Superior temporal gyrus (tissue), 1 donor: Measurements from ENCODE around the gene MYH7.

Experiments used
- DNase-seq: peaks from one replicate; pipeline ENCODE4 v3.0.0-alpha.2; 2016; ENCODE audit errors: extremely low spot score

MYH7 gene

GRCh38 chr14:23447361-23448350, 12.2 kb upstream of the MYH7 start:
- DNase-seq = no peak

DNA sequence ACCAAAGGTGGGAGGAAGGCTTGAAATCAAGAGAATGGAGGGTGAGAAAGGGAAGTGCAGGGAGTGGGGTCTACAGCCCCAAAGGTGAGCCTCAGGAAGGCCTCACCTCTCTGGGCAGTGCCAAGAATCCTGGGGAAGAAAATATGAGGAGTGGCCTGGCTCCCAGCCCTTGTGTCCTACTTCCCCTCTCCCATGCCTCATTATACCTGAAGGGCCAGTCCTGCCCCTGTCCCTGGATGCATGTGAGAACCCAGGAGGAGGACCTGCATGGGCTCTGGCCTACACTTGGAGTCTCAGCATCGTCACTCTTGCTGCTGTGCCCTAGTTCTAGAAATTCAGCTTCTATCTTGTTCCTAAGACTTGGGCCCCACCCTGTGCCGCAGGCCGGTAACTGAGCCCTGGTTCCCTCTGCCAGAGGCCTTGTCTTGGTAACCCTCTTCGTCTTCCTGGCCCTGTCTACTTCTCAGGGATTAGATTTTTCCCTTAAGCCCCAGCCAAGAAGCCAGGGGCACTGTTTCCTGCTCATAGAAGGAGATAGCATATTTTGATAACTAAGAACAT, 10.9 kb upstream of the MYH7 start:
- no peak for DNase-seq

DNA sequence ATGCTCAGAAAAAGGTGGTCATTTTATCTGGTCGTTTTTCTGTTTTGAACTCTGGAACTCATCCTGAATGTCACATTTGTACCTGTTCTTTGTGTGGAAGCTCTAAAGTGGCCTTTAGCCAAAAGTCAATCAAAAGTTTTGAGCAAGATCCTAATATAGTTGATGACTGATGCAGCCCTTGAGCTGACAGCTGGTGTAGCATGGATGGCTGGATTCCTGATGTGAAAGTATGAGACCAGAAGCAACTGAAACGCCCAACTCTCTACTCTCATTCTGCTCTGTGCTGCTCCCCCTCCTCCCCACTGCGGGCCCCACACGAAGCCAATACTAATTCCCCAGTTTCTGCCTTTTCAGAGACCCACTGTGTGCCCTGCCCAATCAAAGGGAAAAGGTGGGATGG, 10.3 kb upstream of the MYH7 start:
- no peak for DNase-seq

DNA sequence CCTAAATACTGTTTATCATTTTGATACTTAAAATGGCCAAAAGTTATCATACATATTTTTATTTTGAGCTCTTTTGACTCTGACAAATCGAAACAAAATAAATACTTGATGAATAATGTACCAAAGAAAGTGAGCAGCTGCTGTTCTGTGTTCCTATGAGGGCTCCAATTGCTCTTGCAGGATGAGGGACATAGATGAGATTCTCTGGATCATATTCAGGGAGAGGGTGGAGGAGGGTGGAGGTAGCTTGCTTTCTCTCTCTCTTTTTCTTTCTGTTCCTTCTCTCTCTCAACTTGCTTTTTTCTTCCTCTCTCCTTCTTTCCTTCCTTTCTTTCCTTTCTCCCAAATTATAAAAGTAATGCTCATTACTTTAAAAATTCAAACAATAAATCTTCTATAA, 8.9 kb upstream of the MYH7 start:
- DNase-seq = no peak

GRCh38 chr14:23443881-23444280, 8.4 kb upstream of the MYH7 start:
- DNase-seq = no peak

- no peak for DNase-seq
These were observed 8.0 kb upstream of the MYH7 start for GRCh38 chr14:23443411-23443812.

- DNase-seq = no peak
These were observed 7.4 kb upstream of the MYH7 start for GRCh38 chr14:23442721-23443356.

GRCh38 chr14:23441076-23441475, 5.6 kb upstream of the MYH7 start:
- DNase-seq = no peak

DNA sequence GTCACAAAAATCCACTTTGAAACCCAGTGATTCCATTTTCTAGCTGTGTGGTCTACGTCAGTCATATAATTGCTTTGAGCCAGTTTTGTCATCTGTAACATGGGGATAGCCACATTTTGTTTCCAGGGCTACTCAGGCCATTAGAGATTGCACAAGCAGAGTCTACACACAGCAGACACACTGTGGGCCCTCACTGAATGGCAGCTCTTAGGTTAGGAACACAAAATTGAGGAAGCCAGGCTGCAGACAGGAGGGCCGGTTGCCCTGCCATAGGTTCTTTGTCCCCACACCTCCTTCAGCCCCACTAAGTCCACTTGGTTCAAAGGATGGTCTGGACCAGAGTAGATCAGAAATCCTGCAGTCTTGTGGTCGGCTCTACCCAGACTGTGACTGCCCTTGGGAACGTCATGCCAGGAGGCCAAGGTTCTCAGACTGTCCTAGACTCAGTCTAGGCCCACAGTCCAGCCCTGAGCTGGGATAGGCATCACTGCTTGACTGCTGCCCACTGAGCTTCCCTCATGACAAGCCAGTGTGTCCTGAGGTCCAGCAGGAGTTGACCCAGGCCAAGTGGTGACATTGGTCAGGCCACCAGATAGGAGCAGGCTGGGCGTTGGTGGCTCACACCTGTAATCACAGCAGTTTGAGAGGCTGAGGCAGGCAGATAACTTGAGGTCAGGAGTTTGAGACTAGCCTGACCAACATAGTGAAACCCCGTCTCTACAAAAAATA, 3.8 kb upstream of the MYH7 start:
- DNase-seq = no peak

DNA sequence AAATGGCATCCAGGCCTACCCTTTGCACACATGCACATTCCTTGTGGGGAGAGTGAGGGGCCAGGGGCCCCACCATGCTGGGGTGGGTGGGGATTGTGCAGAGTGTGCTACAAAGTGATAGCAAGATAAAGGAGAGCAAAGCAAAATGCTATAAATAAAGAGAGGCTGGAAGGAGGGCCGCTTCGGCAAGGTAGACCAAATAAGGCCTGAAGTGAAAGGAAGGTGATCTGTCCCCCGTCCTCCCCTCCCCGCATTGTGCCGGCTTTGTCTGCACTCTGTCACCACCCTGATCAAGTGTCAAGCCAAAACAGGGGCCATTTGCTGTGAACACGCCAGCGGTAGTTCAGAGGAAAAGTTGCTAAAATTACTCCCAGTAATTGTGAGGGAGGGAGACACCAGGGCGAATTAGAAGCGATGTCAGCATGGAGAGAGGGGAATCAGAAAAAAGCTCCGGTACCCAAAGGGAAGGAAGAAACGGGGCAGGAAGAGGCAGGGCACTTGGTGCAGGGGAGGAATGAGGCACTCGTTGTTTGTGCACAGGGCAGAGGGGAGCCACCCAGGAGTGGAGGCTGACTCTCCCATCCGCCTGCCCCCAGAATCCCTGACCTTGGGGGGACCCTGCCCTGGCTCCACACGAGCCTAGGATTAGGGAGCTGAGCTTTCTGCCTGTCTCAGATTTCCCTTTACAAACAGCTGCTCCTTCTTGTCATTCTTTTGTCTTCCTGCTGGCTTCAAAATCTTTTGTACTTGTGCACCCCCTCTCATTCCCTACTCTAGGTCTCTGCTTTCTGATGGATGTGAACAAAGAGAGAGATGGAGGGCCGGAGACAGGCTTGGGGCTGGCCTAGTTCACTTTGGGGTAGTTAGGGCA, 2.9 kb upstream of the MYH7 start:
- DNase-seq = no peak

GRCh38 chr14:23437133-23438100, 2.0 kb upstream of the MYH7 start:
- no peak for DNase-seq

DNA sequence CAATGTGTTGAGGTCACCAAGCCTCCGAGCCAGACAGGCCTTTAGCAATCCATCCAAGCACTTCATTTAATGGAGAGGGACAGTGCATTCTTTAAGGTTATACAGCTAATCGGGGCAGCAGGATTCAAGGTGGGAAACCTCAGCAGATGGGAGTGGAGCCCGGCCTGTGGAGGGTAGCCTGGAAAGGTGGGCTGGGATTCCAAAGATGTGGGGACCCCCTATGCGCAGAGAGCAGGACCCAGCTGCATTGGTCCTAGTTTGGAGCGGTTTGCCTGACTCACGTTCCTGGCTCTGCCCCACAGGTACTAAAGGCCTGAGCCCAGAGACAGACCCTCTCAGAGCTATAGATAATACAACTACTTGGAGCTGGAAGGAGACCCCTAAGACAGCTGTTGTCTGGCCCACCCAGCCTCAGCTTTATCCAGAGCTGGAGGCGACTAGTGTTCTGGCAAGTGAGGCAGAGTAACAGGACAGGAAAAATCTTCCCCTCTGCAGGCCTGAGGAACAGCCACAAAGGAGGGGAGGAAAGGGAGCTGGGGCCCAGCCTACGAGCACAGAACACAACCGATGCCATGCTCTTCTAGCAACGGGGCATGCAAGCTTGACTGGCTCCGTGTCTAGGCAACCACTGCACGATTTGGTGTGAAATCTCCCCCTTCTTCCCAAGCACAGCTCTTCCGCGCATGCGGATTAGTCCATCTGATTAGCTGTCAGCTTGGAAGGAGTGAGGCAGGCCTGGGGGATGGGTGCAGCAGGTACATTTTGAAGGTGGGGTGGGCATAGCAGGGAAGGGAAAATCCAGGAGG, 1.1 kb upstream of the MYH7 start:
- peak; percentile 55 for DNase-seq

- peak; percentile 22 for DNase-seq
These were observed 805 bp downstream of the MYH7 start for GRCh38 chr14:23434488-23435222.

DNA sequence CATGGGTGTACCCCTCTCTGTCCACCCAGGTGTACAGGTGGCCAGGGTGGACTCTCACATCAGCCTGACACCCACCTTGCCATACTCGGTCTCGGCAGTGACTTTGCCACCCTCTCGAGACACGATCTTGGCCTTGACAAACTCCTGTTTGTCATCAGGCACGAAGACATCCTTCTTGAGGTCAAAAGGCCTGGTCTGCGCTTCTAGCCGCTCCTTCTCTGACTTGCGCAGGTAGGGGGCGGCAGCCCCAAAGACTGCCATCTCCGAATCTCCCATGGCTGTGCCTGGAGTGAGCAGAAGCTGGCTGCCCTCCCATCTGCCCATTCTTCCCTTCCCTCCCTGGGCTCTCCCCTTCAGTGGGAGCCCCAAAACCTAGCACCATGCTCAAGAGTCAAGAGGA, 2.0 kb downstream of the MYH7 start:
- DNase-seq = no peak

DNA sequence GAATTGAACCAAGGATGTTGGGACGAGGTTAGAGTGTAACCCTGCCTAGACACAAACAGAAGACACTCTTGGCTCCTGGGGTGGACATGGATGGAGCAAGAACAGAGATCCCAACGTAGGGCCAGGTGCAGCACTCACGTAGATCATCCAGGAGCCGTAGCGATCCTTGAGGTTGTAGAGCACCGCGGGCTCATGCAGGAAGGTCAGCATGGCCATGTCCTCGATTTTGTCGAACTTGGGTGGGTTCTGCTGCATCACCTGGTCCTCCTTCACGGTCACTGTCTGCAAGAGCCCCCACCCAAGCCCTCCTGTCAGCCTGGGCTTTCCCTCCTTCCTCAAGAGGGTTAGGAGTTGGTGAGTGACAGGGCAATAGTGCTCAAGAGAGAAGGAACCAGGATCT, 2.5 kb downstream of the MYH7 start:
- DNase-seq = no peak

DNA sequence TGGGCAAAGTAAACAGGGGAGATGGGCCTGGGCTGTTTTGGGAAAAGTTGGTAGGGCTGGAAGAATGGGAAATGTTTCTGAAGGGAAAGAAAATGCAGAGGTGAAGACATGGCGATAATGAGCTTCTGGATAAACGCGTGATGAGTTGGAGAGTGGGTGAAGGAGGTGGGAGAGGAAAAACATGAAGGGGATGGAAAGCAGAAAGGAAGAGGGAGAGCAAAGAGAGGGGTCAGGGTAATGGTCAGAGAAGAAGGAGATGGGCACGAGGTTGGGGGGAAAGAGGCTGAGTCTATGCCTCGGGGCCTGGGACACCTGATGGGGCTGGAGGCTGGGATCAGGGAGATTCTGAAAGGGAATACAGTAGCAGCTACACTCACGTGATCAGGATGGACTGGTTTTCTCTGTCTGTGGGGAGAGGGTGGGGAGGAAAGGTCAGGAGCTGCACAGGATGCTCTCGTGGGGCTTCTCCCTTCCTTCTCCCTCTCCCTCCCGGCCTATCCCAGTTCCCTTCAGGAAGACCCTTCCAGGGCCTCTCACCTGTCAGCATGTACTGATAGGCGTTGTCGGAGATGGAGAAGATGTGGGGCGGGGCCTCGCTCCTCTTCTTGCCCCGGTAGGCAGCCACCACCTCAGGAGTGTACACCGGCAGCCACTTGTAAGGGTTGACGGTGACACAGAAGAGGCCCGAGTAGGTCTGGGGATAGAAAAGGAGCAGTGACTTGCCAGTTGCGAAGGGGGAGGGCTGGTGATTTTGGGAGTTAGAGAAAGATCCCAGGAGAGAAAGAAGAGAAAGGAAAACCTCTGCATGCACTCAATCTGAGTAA, 3.1 kb downstream of the MYH7 start:
- no peak for DNase-seq

- no peak for DNase-seq
These were observed 4.0 kb downstream of the MYH7 start for GRCh38 chr14:23431486-23431885.

GRCh38 chr14:23430723-23431085, 4.8 kb downstream of the MYH7 start:
- DNase-seq = peak; percentile 61
